H1 (cell line): ENCODE data around the gene ASCL5. TPM values are rescaled to one million over a fixed set of nuclear protein-coding genes. Genes with fewer than 3 reads are reported as not detected.
A peak's percentile ranks its signal among the peaks of the same experiment; 100 is the strongest.

Experiments
- CTCF ChIA-PET: fragments of 300-600 bp; sonication (Branson Sonifier 250); formaldehyde crosslinking; loops from one replicate; lab custom pipeline; 2021; ENCODE audit not compliant: partially characterized antibody; lab: Charles Lee
- POLR2A ChIA-PET: fragments of 300-600 bp; sonication (Branson Sonifier 250); formaldehyde crosslinking; loops from one replicate; lab custom pipeline; 2021; ENCODE audit warnings: inconsistent platforms; ENCODE audit not compliant: partially characterized antibody; lab: Charles Lee
- DNase-seq, 2 experiments: peaks; one replicate each; pipeline versions ENCODE4 v3.0.0 to v3.0.0-alpha.2; 2010 to 2022; ENCODE audit warnings: low spot score in 2 of 2, low read depth in 1 of 2, mixed read lengths in 1 of 2
- FAIRE-seq: peaks from 2 replicates; lab custom pipeline; 2011; peaks lifted over from hg19 to GRCh38; lab: Jason Lieb, UNC
- H2AFZ ChIP-seq: 2 replicates; pipeline ENCODE4 v1.8.1; 2012; ENCODE audit warnings: low read length, inconsistent platforms
- H2AK5ac ChIP-seq: 2 replicates; pipeline ENCODE4 v1.6.1; 2013; ENCODE audit warnings: low read depth, low read length
- H2BK120ac ChIP-seq: replicated peaks from 2 replicates; pipeline ENCODE3; 2013; ENCODE audit warnings: low read depth, low read length, inconsistent platforms
- H2BK12ac ChIP-seq: 2 replicates; pipeline ENCODE4 v1.6.1; 2013; ENCODE audit warnings: low read depth, low read length
- H2BK15ac ChIP-seq: 2 replicates; pipeline ENCODE4 v1.6.1; 2013; ENCODE audit warnings: low read length
- H2BK20ac ChIP-seq: 2 replicates; pipeline ENCODE4 v1.6.1; 2013; ENCODE audit warnings: low read length
- H2BK5ac ChIP-seq: 2 replicates; pipeline ENCODE4 v1.6.1; 2013; ENCODE audit warnings: low read depth, low read length
- H3K14ac ChIP-seq: 2 replicates; pipeline ENCODE4 v1.6.1; 2013; ENCODE audit warnings: inconsistent platforms; ENCODE audit not compliant: insufficient read length
- H3K18ac ChIP-seq: 2 replicates; pipeline ENCODE4 v1.6.1; 2013; ENCODE audit warnings: low read length; ENCODE audit errors: extremely low read depth
- H3K23ac ChIP-seq: 2 replicates; pipeline ENCODE4 v1.6.1; 2013; ENCODE audit warnings: inconsistent platforms; ENCODE audit not compliant: insufficient read length
- H3K23me2 ChIP-seq: 2 replicates; pipeline ENCODE4 v1.6.1; 2013; ENCODE audit warnings: low read depth, low read length
- H3K27ac ChIP-seq: 2 replicates; pipeline ENCODE4 v1.6.1; 2011; ENCODE audit warnings: low read depth, low read length, inconsistent platforms
- H3K27me3 ChIP-seq, 4 experiments: replicated peaks in 1 of 4; 1 replicate in 1 of 4; 2 replicates in 3 of 4; pipeline versions ENCODE4 v1.6.1 to v1.8.1; 2011 to 2013; ENCODE audit warnings: low read length in 3 of 4, mild to moderate bottlenecking in 3 of 4, inconsistent platforms in 2 of 4, mixed read lengths in 2 of 4, moderate library complexity in 1 of 4; ENCODE audit not compliant: control insufficient read depth in 3 of 4, insufficient read depth in 3 of 4; ENCODE audit errors: extremely low read depth in 1 of 4
- H3K36me3 ChIP-seq, 4 experiments: 2 replicates each; pipeline versions ENCODE4 v1.6.1 to v1.8.1; 2011 to 2013; ENCODE audit warnings: mild to moderate bottlenecking in 4 of 4, low read length in 3 of 4, moderate library complexity in 2 of 4, control low read depth in 1 of 4, inconsistent platforms in 1 of 4; ENCODE audit not compliant: insufficient read depth in 4 of 4, control insufficient read depth in 2 of 4
- H3K4ac ChIP-seq: replicated peaks from 2 replicates; pipeline ENCODE3; 2013; ENCODE audit warnings: low read length, low read depth, mixed read lengths, inconsistent platforms; ENCODE audit not compliant: insufficient read length
- H3K4me1 ChIP-seq, 4 experiments: replicated peaks in 1 of 4; 1 replicate in 1 of 4; 2 replicates in 3 of 4; pipeline versions ENCODE4 v1.6.1 to v1.8.1; 2011 to 2013; ENCODE audit warnings: low read length in 3 of 4, inconsistent platforms in 2 of 4, mixed read lengths in 1 of 4; ENCODE audit not compliant: insufficient read depth in 4 of 4, control insufficient read depth in 3 of 4
- H3K4me2 ChIP-seq, 2 experiments: 2 replicates each; pipeline versions ENCODE4 v1.6.1 to v1.8.1; 2011 to 2013; ENCODE audit warnings: low read depth in 2 of 2, low read length in 2 of 2, control low read depth in 1 of 2, inconsistent platforms in 1 of 2, mild to moderate bottlenecking in 1 of 2; ENCODE audit not compliant: insufficient read depth in 1 of 2
- H3K4me3 ChIP-seq, 4 experiments: fragments of 200-600, 300-600 bp in 1 of 4; sonication (generic), shearing (Covaris generic), sonication (Bioruptor Twin) in 1 of 4; 2 replicates each; pipeline versions ENCODE4 v1.5.1 to v1.8.1; 2011 to 2016; ENCODE audit warnings: low read length in 4 of 4, low read depth in 3 of 4, control low read depth in 2 of 4, inconsistent platforms in 2 of 4, mild to moderate bottlenecking in 2 of 4, mixed read lengths in 1 of 4, moderate library complexity in 1 of 4; ENCODE audit not compliant: insufficient read depth in 2 of 4; ENCODE audit errors: extremely low read depth in 1 of 4
- H3K56ac ChIP-seq: replicated peaks from 2 replicates; pipeline ENCODE3; 2013; ENCODE audit warnings: low read depth, mild to moderate bottlenecking, mixed read lengths, low read length, inconsistent platforms; ENCODE audit not compliant: insufficient read length
- H3K79me1 ChIP-seq: 2 replicates; pipeline ENCODE4 v1.6.1; 2013; ENCODE audit warnings: low read depth, low read length, control low read depth
- H3K79me2 ChIP-seq, 2 experiments: 2 replicates each; pipeline versions ENCODE4 v1.6.1 to v1.8.1; 2012 to 2013; ENCODE audit warnings: low read length in 2 of 2, mild to moderate bottlenecking in 2 of 2, inconsistent platforms in 1 of 2; ENCODE audit not compliant: insufficient read depth in 2 of 2, control insufficient read depth in 1 of 2
- H3K9ac ChIP-seq, 4 experiments: replicated peaks in 1 of 4; 1 replicate in 1 of 4; 2 replicates in 3 of 4; pipeline versions ENCODE4 v1.6.1 to v1.8.1; 2011 to 2013; ENCODE audit warnings: low read depth in 3 of 4, low read length in 3 of 4, control low read depth in 2 of 4, mild to moderate bottlenecking in 2 of 4, moderate library complexity in 2 of 4, inconsistent platforms in 1 of 4; ENCODE audit errors: extremely low read depth in 1 of 4
- H3K9me3 ChIP-seq, 2 experiments: 2 replicates each; pipeline versions ENCODE4 v1.6.1 to v1.8.1; 2012 to 2013; ENCODE audit warnings: mild to moderate bottlenecking in 2 of 2, moderate library complexity in 2 of 2, control low read depth in 1 of 2, inconsistent platforms in 1 of 2, low read depth in 1 of 2, low read length in 1 of 2, mixed read lengths in 1 of 2; ENCODE audit not compliant: insufficient read depth in 2 of 2
- H4K20me1 ChIP-seq, 2 experiments: replicated peaks in 1 of 2; 2 replicates each; pipeline versions ENCODE3 to v1.8.1; 2011 to 2013; ENCODE audit warnings: inconsistent platforms in 2 of 2, low read length in 2 of 2, mild to moderate bottlenecking in 1 of 2; ENCODE audit not compliant: insufficient read depth in 2 of 2, control insufficient read depth in 1 of 2
- H4K5ac ChIP-seq: 2 replicates; pipeline ENCODE4 v1.6.1; 2013; ENCODE audit warnings: low read length, low read depth, mixed read lengths, inconsistent platforms; ENCODE audit not compliant: insufficient read length
- H4K8ac ChIP-seq: 2 replicates; pipeline ENCODE4 v1.8.0; 2013; ENCODE audit warnings: mild to moderate bottlenecking, moderate library complexity, low read length, inconsistent platforms; ENCODE audit not compliant: insufficient read depth; ENCODE audit errors: extremely low read depth
- H4K91ac ChIP-seq: replicated peaks from 2 replicates; pipeline ENCODE3; 2013; ENCODE audit warnings: low read length, mixed read lengths, inconsistent platforms; ENCODE audit not compliant: insufficient read length
- ATF2 ChIP-seq: IDR thresholded peaks from 2 replicates; pipeline ENCODE4 v1.6.1; 2012; ENCODE audit warnings: low read length, inconsistent platforms
- HDAC2 ChIP-seq, 2 experiments: fragments of 300-600 bp in 1 of 2; sonication (generic) in 1 of 2; IDR thresholded peaks; 2 replicates each; pipeline ENCODE4 v1.6.1; 2011 to 2012; ENCODE audit warnings: low read depth in 2 of 2, low read length in 2 of 2, mild to moderate bottlenecking in 2 of 2, moderate library complexity in 2 of 2, borderline replicate concordance in 1 of 2, inconsistent platforms in 1 of 2
- KDM5A ChIP-seq: fragments of 200-600 bp; IDR thresholded peaks from 2 replicates; pipeline ENCODE4 v1.7.1; 2012; ENCODE audit warnings: mild to moderate bottlenecking, low read length, inconsistent platforms, mixed read lengths
- RBBP5 ChIP-seq: IDR thresholded peaks from 2 replicates; pipeline ENCODE4 v1.7.1; 2012; ENCODE audit warnings: low read depth, mild to moderate bottlenecking, inconsistent platforms, low read length, moderate library complexity, borderline replicate concordance
- SAP30 ChIP-seq: fragments of 300-600 bp; sonication (generic); IDR thresholded peaks from 2 replicates; pipeline ENCODE4 v1.7.1; 2012; ENCODE audit warnings: low read length, moderate library complexity, mild to moderate bottlenecking, inconsistent platforms; ENCODE audit not compliant: insufficient read depth, insufficient replicate concordance
- SIRT6 ChIP-seq: IDR thresholded peaks from one replicate; pipeline ENCODE4 v1.7.1; 2012; ENCODE audit warnings: low read length, inconsistent platforms
- WGBS, 2 experiments: shearing (Covaris generic) in 1 of 2; methylation state at CpG; one replicate each; pipeline versions ENCODE4 v1.1.6 to v1.1.7; 2013 to 2015; ENCODE audit warnings: low lambda C conversion rate in 2 of 2, mixed read lengths in 2 of 2, inconsistent platforms in 1 of 2, low coverage in 1 of 2, missing lambda C conversion rate in 1 of 2; ENCODE audit not compliant: insufficient replicate concordance in 2 of 2, insufficient coverage in 1 of 2, insufficient read length in 1 of 2; ENCODE audit errors: extremely low coverage in 1 of 2, missing lambda C conversion rate in 1 of 2; 5-methylcytosine and 5-hydroxymethylcytosine counted together
- polyA plus RNA-seq, 7 experiments: library from polyadenylated mRNA; depleted of rRNA in 3 of 7; stranded (reverse) in 5 of 7; unstranded in 2 of 7; fragments of >200 nt in 5 of 7; fragments of 200-250 nt in 2 of 7; gene quantifications; 1 replicate in 5 of 7; 2 replicates in 1 of 7; 4 replicates in 1 of 7; pipeline versions ENCODE4 v1.2.1 to v1.2.3, GENCODE V29; 2011 to 2013; ENCODE audit warnings: missing spikeins in 2 of 7, mixed read lengths in 2 of 7
- total RNA-seq: library from RNA; stranded (reverse); fragmentation: NEBNext Ultra II Directional; extraction: Animal tissue kit (Norgen Biotek cat#: 25700); gene quantifications from 2 replicates; pipeline ENCODE4 v1.2.1, GENCODE V29; 2021
- TF ChIP-seq, protein P1 (sequence below), 3 experiments: IDR thresholded peaks; 1 replicate in 2 of 3; 2 replicates in 1 of 3; pipeline versions ENCODE4 v1.5.1 to v1.6.1; 2011; ENCODE audit warnings: low read length in 3 of 3, mild to moderate bottlenecking in 3 of 3, inconsistent platforms in 2 of 3, low read depth in 1 of 3, moderate library complexity in 1 of 3; ENCODE audit not compliant: insufficient read depth in 1 of 3; ENCODE audit errors: control extremely low read depth in 1 of 3

The ASCL5 gene
- total and polyA plus RNA-seq, 2 of the 8 experiments (the other 6 are each of a cell fraction or from before 2014, with no cell fraction given): 0.29 to 0.41 TPM

- H3K23me2 ChIP-seq: peaks cover 7% of the 10 kb centered on the region; the same call in 1 of the 2 replicates
- H3K4ac ChIP-seq: no peak overlapping the region
- H3K56ac ChIP-seq: no peak overlapping the region
- no peak overlapping the region for H2AFZ ChIP-seq
- H3K14ac ChIP-seq: no peak overlapping the region
- H3K27me3 ChIP-seq: peaks cover 9 to 27% (median 21%) of the 10 kb centered on the region in 4 experiments
- H3K9me3 ChIP-seq: no peaks in the 10 kb centered on the region; a peak in 1 of 4 replicates
- H3K23ac ChIP-seq: no peak overlapping the region
- H3K4me3 ChIP-seq: peak overlapping the region in 1 of 4 experiments; percentile 72; a peak in 3 of 8 replicates
- no peak overlapping the region for H2BK20ac ChIP-seq
- DNase-seq (no peak), FAIRE-seq (no peak)
- no peak overlapping the region for H3K27ac ChIP-seq
- H3K18ac ChIP-seq: no peak overlapping the region
- H3K9ac ChIP-seq: no peak overlapping the region
- ChIA-PET CTCF (interaction anchor here (0.7 to 16.3 kb wide), 14 partner anchors 11 to 493 kb away, joined by 3 to 343 read pairs (median 6); partner anchors contain the start of gene ASCL5), POLR2A (interaction anchor here (1.4 to 3.1 kb wide), 3 partner anchors 30 to 106 kb away, joined by 3 to 15 read pairs (median 4); no protein-coding TSS in a partner anchor)
- H4K91ac ChIP-seq: no peak overlapping the region
- H3K79me1 ChIP-seq: no peaks in the 10 kb centered on the region
- no peak overlapping the region for H2BK15ac ChIP-seq
- no peaks in the 10 kb centered on the region for H4K20me1 ChIP-seq
- H3K79me2 ChIP-seq: no peaks in the 10 kb centered on the region
- no peak overlapping the region for H2BK12ac ChIP-seq
- peaks cover 0 to 8% (median under 1%) of the 10 kb centered on the region in 4 experiments; a peak in 1 of 7 replicates for H3K4me1 ChIP-seq
- no peak overlapping the region for H4K5ac ChIP-seq
- no peak overlapping the region for H2BK5ac ChIP-seq
- no peak overlapping the region for H2BK120ac ChIP-seq
- no peak overlapping the region for H4K8ac ChIP-seq
- H3K36me3 ChIP-seq: no peaks in the 10 kb centered on the region
- peak overlapping the region; percentile 55 to 97; a peak in 3 of 4 replicates for H3K4me2 ChIP-seq
- H2AK5ac ChIP-seq: no peak overlapping the region
- 92% methylated on average over 21 of the region's 25 CpGs; no CpG with 5 or more reads in 1 of the 2 experiments for WGBS, 2 experiments
- TF ChIP-seq ATF2 (no peak), SIRT6 (no peak), RBBP5 (no peak), KDM5A (no peak), HDAC2 (IDR thresholded peaks at IDR 0.05; ENCODE audit: borderline replicate concordance in 1 of 2, low read depth in 2 of 2, low read length in 2 of 2) (no peak), SAP30 (no peak)
- TF ChIP-seq, protein P1, sequence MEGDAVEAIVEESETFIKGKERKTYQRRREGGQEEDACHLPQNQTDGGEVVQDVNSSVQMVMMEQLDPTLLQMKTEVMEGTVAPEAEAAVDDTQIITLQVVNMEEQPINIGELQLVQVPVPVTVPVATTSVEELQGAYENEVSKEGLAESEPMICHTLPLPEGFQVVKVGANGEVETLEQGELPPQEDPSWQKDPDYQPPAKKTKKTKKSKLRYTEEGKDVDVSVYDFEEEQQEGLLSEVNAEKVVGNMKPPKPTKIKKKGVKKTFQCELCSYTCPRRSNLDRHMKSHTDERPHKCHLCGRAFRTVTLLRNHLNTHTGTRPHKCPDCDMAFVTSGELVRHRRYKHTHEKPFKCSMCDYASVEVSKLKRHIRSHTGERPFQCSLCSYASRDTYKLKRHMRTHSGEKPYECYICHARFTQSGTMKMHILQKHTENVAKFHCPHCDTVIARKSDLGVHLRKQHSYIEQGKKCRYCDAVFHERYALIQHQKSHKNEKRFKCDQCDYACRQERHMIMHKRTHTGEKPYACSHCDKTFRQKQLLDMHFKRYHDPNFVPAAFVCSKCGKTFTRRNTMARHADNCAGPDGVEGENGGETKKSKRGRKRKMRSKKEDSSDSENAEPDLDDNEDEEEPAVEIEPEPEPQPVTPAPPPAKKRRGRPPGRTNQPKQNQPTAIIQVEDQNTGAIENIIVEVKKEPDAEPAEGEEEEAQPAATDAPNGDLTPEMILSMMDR (IDR thresholded peaks at IDR 0.05; ENCODE audit: control extremely low read depth in 1 of 3, insufficient read depth in 1 of 3, low read depth in 1 of 3, low read length in 3 of 3): no peak
Measured at GRCh38 chr1:201115390-201115937, 11.5 kb downstream of the ASCL5 start.
